NCI-H2227 (cell line): Measurements from ENCODE around the gene RRP1.

Experiments
- DNase-seq: peaks from one replicate; lab custom pipeline; 2025; ENCODE audit not compliant: unreplicated experiment; lab: John Stamatoyannopoulos, UW

RRP1 gene

DNA sequence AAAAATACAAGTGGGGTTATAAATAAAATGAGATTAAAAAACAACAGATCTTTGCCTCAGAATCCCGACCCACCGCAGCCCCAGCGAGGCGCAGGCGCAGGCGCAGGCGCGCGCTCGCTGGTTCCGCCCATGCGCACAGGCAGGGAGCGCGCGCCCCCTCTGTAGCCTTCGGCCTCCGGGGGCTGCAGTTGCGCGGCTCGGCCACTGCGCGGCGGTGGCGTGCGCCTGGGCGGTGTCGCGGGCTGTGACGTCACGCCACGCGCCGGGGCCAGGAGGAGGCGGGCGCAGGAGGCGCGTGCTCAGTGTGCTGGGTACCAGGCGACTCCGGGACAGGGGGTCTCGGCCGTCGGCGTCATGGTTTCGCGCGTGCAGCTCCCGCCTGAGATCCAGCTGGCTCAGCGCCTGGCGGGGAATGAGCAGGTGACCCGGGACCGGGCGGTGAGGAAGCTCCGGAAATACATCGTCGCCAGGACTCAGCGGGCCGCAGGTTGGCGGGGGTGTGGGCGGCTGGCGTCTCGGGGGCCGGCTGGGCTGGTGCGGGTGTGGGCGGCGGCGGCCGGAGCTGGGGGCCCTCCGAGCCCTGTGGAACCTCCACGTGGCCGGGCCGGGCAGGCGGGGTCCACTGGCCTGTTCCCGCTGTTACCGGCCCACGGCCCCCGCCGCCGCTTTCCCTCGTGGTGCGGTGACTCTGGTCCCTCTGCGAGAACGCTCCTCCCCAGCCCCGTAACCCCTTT lies at the start of gene RRP1:
Gene RRP1, plus strand, starts transcription at position 302 of the 734 bp plus-strand sequence. Its CDS starts 53 bp downstream, at position 355.
- peak; percentile 96 for DNase-seq

- no peak for DNase-seq
These were observed 49.5 kb upstream of the RRP1 start for GRCh38 chr21:43739621-43740435.

DNA sequence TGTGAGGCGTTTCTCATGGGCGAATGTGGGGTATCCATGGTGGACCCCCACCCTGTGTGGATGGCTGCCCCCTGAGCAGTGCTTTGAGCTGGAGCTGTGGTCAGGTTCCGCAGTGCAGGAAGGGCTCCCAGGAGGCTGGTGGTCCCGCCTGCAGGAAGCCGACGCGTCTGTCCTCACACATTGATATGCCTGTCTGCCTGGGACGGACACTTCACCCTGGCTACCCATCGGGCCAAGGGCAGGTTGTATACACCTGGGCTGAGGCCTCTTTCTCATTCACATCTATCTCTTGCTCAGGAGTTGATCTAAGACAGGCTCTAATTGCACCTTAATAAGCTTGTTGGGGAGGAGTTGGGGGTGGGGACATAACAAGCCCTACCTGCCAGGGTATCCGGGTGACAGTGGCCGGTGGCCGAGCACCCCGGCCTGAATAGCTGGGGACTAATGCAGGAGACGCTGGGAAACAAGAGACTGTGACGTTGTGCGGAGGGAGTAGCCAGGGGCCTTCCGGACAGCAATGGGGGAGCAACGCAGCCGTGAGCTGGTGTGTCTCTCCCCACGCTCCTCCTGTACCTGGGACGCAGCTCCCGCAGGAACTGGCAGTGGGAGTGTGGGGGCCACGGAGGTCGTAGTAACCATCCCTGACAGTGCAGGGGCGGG lies 48.8 kb upstream of the RRP1 start:
- peak; percentile 66 for DNase-seq

- DNase-seq = peak; percentile 29
These were observed 47.8 kb upstream of the RRP1 start for GRCh38 chr21:43741423-43742096.

- DNase-seq = no peak
These were observed 45.4 kb upstream of the RRP1 start for GRCh38 chr21:43743947-43744346.

- no peak for DNase-seq
These were observed 44.7 kb upstream of the RRP1 start for GRCh38 chr21:43744725-43745124.

DNA sequence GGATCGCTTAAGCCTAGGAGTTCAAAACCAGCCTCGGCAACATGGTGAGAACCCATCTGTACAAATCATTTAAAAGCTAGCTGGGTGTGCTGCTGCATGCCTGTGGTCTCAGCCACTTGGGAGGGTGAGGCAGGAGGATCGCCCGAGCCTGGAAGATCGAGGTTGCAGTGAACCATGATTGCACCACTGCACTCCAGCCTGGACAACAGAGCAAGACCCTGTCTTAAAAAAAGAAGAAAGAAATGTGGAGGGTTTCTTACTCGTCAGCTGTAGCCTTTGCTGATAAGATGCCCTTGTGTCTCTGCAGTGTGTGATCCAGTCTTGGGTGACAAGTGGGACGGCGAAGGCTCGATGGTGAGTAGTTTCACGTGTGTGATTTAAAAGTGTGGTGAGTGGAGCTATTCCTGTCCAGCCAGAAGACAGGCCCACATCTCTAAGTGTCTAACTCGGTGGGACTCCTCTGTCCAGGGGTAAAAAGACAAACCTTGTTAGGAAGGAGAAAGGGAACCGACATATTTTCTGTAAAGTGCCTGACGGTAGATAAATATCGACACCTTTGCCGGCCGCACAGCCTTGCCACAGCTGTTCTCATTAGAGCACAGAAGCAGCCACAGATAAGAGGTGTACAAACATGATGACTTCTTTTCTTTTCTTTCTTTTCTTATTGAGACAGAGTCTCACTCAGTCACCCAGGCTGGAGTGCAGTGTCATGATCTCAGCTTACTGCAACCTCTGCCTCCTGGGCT lies 43.4 kb upstream of the RRP1 start:
- DNase-seq = no peak

- no peak for DNase-seq
These were observed 40.8 kb upstream of the RRP1 start for GRCh38 chr21:43748622-43749021.

DNA sequence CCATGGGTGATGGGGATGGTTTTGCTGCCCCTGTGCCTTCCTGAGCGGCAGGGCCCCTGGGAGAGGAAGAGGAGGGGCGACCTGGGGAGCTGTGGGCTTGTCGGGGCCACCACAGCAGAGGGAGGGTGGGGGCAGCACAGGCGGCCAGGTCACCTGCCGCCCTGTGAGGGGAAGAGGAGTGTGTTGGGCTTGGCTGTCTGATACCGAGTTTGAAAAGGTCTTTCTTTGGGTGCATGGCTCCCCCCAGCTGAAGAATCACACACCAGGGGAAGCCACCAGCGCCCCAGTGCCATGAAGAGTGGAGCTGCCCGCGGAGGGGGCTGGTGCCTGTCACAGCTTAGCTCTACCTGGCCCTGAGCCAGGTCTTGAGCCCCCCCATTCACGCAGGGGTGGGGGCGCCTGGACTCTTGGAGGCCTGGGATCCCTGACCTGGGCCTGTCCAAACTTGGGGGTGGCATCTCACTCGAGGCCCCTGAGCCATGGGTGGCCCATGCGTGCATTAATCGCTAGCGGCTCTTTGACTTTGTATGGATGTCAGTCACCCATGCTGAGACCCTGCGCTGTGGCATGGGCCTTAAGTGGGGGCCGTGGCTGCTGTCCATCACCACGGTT lies 39.6 kb upstream of the RRP1 start:
- DNase-seq = no peak

DNA sequence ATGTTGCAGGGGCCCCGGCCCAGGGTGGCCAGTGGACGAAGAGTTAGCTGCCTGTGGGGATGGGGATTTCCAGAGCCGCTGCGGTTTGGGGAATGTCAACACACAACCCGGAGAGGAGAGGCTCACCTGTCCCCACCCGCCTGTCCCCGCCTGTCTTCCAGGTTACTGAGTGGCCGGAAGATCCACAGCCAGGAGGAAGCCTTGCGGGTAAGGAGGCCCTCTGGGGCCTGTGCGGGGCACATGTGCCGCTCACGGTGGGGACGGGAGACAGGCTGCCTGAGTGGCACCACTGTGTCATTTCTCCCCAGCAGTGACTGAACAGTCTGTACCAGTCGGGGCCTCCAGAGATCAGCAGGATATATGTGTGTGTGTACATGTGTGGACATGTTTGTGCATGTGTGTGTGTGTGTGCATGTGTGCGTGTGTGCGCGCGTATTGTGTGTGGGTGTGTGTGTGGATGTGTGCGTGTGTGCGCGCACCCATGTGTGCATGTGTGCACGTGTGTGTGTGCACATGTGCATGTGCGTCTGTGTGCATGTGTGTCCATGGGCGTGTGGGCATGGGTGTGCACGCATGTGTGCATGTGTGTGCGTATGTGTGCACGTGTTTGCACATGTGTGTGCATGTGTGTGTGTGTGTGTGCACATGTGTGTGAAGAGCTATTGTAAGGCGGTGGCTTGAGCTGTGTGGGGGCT lies 38.9 kb upstream of the RRP1 start:
- no peak for DNase-seq

DNA sequence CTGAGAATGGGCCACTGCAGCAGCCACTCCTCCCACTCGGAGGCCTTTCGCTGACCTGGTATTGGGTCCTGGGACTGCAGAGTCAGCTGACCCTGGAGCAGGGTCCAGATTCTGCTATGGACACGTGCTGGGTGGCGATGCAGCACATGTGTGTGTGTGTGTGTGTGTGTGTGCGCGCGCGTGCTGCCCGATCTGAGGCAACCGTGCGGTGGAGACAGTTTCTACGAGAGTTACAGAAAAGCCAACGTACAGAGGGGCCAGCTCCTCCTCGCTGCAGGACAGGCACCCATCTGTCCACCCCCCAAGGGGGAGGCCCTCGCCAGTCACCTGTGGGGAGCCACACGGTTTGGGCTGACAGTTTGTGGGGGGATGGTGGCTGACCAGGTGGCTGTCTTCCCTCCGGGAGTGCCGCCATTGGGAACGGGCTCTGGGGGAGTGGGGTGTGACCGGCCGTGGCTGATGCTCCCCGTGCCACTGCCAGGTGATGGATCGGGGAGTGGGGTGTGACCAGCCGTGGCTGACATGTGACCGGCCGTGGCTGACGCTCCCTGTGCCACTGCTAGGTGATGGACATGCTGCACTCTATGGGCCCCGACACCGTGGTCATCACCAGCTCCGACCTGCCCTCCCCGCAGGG lies 37.3 kb upstream of the RRP1 start:
- DNase-seq = no peak

DNA sequence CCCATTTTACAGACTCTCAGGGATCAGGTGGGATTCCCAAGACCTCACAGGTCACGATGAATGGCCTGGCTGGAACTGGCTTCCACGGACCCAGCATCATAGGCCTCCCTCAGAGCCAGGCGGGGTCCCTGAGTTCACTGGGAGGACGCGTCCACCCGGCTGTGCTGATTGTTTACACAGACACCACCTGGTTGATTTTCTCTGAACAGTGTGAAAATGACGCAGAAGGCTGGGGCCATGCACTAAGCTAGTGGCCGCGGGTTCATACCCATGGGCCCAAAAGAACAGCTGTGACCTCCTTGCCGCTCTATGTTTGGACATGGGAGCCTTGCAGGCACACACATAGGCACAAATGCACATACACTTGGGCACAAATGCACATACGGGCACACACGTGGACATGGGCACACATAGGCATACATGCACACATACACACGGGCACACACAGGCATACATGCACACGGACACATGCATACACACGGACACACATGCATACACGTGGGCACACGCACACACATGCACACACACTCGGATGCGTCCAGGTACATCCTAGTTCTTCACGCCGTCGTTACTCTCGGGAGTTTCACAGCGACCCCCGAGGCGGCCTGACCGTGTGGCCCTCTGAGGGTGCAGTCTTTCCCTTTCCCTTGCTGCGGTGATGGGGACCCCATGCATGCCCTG lies 36.5 kb upstream of the RRP1 start:
- DNase-seq = no peak

DNA sequence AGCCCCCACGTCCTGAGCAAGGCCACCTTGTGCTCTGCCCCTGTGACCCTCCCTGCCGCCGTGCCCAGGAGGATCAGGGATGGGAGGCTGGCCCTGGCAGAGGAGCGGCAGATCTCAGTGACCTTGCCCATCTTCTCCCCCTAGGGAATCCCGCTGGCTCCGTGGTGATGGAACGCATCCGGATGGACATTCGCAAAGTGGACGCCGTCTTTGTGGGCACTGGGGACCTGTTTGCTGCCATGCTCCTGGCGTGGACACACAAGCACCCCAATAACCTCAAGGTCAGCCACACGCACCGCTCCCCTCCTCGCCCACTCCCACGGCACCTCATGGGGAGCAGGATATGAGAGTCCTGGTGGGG lies 36.0 kb upstream of the RRP1 start:
- DNase-seq = no peak

DNA sequence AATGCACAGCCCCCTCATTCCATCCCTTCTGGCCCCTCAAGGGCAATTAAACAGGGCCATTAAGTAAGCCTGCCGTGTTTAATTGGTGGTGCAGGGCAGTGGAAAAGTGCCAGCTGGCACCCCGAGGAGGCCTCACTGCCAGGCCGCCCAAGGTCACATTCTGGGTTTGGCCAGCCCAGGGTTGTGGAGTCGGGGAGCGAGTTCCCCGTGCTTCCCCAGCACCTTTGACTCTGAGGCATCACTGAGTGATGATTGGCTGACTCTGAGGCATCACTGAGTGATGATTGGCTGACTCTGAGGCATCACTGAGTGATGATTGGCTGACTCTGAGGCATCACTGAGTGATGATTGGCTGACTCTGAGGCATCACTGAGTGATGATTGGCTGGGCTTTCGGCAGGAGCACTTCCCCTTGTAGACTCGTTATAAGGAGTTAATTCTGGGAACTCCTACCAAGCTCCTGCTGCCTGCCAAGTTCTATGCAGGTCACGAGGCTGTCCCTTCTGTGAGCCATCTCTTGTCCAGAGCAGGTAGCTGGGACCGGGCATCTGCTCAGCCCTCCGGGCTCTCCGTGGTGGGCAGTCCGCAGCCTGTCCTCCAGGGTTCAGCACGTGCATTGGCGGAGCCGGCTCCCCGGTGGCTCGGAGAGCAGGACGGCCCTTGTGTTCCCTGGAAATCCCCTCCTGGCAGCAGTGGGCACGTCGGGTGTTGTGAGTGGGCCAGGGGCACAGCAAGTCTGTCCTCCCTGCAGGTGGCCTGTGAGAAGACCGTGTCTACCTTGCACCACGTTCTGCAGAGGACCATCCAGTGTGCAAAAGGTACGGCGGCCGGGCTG lies 34.2 kb upstream of the RRP1 start:
- DNase-seq = no peak

DNA sequence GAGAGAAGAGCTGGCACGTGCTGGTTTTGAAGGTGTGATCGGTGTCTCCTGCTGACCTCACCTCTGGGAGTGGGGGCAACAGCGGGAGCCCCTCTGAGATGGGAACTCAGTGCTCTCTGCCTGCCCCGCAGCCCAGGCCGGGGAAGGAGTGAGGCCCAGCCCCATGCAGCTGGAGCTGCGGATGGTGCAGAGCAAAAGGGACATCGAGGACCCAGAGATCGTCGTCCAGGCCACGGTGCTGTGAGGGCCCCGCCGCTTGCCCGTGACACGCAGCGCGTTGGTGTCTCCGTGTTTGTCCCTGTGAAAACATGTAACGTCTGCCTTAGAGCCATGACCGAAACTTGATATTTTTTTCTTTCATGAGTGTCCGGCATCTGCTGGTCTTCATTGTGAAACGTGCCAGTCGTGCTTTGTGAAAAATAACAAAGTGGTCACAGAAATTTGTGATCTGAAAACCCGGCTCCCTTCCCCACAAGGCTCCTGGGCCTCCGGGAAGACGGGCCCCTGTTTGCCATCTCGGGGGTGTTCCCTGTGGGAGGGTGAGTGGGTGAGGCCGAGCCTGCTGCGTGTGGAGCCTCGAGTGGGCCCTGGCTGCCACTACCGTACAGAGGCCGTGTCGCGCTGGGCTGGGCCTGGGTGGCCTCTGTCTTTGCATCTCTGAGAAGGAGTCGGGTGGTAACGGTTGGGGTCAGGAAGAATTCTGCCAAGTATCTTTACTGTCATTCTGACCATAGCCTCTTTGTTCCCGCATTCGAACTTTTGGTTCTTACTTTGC lies 33.4 kb upstream of the RRP1 start:
- DNase-seq = no peak

DNA sequence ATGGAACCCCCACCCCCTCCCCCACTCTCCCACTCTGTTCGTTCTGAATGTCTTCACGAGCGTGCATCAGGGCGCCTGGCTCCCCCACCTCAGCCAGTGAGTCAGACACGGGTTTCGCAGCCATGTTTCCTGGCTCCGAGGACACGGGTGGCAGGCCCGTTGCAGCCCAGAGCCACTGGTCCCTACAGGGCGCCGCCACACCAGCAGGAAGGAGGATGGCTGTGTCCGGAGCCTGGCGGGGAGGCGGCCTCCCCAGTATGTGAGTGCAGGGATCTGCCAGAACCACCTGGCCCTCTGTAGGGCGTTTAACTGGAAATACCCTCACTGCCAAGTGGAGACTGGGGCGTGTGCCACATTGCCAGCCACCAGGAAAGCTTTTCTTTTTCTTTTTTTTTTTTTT lies 31.8 kb upstream of the RRP1 start:
- DNase-seq = no peak

DNA sequence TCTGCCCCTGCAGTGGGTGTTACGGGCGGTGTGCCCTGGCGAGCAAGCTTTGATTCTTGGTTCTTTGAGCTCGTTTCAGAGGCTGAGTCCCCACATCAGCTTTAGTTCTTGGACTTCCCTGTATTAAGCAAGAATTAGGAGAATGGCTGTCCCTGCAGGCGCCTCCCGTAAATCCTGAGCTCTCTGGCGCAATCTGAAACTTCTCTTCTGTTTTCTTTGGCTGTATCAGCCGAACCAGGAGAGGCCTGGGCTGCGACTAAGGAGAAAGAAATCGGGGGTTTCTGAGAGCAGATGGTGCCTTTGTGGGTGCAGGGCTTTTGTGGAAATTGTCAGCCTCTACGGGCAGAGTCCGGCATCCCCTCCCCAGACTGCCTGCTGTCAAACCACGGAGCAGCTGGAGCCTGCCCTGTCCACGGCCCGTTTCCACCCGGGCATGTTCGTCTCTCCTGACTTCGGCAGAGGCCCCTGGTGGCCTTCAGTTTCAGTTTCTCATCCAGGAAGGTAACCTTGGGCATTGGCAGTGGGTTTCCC lies 31.2 kb upstream of the RRP1 start:
- DNase-seq = no peak
